KMS-11 (cell line): ENCODE results near the gene TPST1.
"Not testable (repeated sequence)": the region's sequence is repeated elsewhere in the genome, so short reads cannot be mapped to it uniquely, and the experiment has no call there.

ENCODE experiments used
- H2AFZ ChIP-seq: fragments of 200-600 bp; sonication (generic); 2 replicates; pipeline ENCODE4 v1.6.1; 2016; ENCODE audit warnings: antibody characterized with exemption, mixed run types, low read depth
- H3K27ac ChIP-seq: fragments of 200-600 bp; sonication (generic); 2 replicates; pipeline ENCODE4 v1.6.1; 2016; ENCODE audit warnings: mild to moderate bottlenecking, mixed run types
- H3K27me3 ChIP-seq: fragments of 200-600 bp; sonication (generic); 2 replicates; pipeline ENCODE4 v1.6.1; 2017; ENCODE audit warnings: mild to moderate bottlenecking, low read depth, mixed run types, moderate library complexity; ENCODE audit not compliant: insufficient read depth
- H3K36me3 ChIP-seq: fragments of 200-600 bp; sonication (generic); 2 replicates; pipeline ENCODE4 v1.6.1; 2017; ENCODE audit warnings: mild to moderate bottlenecking, mixed run types; ENCODE audit not compliant: insufficient read depth
- H3K4me1 ChIP-seq: fragments of 200-600 bp; sonication (generic); 2 replicates; pipeline ENCODE4 v1.6.1; 2016; ENCODE audit warnings: mild to moderate bottlenecking, low read depth, mixed run types; ENCODE audit not compliant: poor library complexity, severe bottlenecking
- H3K4me2 ChIP-seq: fragments of 200-600 bp; sonication (generic); 2 replicates; pipeline ENCODE4 v1.7.0; 2016; ENCODE audit warnings: mild to moderate bottlenecking, mixed run types
- H3K4me3 ChIP-seq: fragments of 200-600 bp; sonication (generic); IDR thresholded peaks from 2 replicates; pipeline ENCODE4 v1.6.1; 2017; ENCODE audit warnings: low read depth, low read length, mixed read lengths; ENCODE audit not compliant: insufficient read depth
- H3K79me2 ChIP-seq: fragments of 200-600 bp; sonication (generic); 2 replicates; pipeline ENCODE4 v1.6.1; 2016; ENCODE audit warnings: low read depth, mixed run types; ENCODE audit not compliant: insufficient read depth
- H3K9ac ChIP-seq: fragments of 200-600 bp; sonication (generic); 2 replicates; pipeline ENCODE4 v1.6.1; 2016; ENCODE audit warnings: mild to moderate bottlenecking, mixed run types
- H4K20me1 ChIP-seq: fragments of 200-600 bp; sonication (generic); 2 replicates; pipeline ENCODE4 v1.6.1; 2016; ENCODE audit warnings: mild to moderate bottlenecking, mixed run types; ENCODE audit not compliant: insufficient read depth
- TF ChIP-seq, protein P1 (sequence below): fragments of 200-600 bp; sonication (generic); conservative IDR thresholded peaks from 2 replicates; pipeline ENCODE4 v1.6.1; 2017; ENCODE audit warnings: low read depth, mild to moderate bottlenecking, antibody characterized with exemption, low read length, moderate library complexity, mixed read lengths

TPST1 gene

DNA sequence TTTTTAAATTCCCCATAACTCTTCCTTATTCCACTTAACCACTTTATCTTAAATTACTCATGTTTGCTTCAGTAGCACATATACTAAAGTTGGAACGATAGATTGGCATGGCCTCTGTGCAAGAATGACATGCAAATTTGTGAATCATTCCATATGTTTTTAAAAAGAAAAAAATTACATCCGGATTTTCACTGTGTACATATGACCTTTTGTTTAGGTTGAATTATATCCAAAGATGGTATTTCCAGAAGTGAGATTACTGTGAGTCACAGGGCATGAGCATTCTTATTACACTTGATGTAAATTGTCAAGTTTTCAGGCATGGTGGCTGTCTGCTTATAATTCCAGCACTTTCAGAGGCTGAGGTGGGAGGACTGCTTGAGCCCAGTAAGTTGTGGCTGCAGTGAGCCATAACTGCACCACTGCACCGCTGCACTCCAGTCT is 190.0 kb downstream of the TPST1 start:
- H3K4me3 ChIP-seq, H4K20me1 ChIP-seq, H2AFZ ChIP-seq, H3K4me1 ChIP-seq, H3K79me2 ChIP-seq, H3K27ac ChIP-seq, H3K36me3 ChIP-seq, H3K4me2 ChIP-seq, H3K27me3 ChIP-seq, H3K9ac ChIP-seq: not testable (repeated sequence)

DNA sequence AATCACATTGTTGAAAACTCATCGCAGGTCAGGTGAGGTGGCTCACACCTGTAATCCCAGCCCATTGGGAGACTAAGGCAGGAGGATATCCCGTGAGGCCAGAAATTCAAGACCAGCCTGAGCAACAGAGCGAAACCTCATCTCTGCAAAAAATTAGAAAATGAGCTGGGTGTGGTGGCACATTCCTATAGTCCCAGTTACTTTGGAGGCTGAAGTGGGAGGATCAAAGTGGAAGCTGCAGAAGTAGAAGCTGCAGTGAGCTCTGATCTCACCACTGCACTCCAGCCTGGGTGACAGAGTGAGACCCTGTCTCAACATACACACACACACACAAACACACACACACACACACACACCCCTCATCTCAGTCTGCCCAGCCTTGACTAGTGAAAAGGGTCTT is 190.9 kb downstream of the TPST1 start:
- H3K4me2 ChIP-seq, H3K27ac ChIP-seq: not testable (repeated sequence)

GRCh38 chr7:66398841-66399240 is 193.7 kb downstream of the TPST1 start:
- H3K4me3 ChIP-seq, H3K4me1 ChIP-seq, H3K27ac ChIP-seq, H2AFZ ChIP-seq, H3K79me2 ChIP-seq, H4K20me1 ChIP-seq, H3K9ac ChIP-seq, H3K36me3 ChIP-seq, H3K27me3 ChIP-seq, H3K4me2 ChIP-seq: not testable (repeated sequence)

More for the DNA sequence above, 190.9 kb downstream of the TPST1 start:
- H3K36me3 ChIP-seq, H4K20me1 ChIP-seq, H2AFZ ChIP-seq, H3K4me1 ChIP-seq, H3K4me3 ChIP-seq, H3K9ac ChIP-seq, H3K79me2 ChIP-seq, H3K27me3 ChIP-seq: not testable (repeated sequence)

GRCh38 chr7:66399566-66399965 is 194.4 kb downstream of the TPST1 start:
- Histone ChIP-seq H3K36me3 (no peaks in the 10 kb centered on the region), H3K9ac (no peak overlapping the region), H2AFZ (no peak overlapping the region), H3K4me3 (no peak overlapping the region), H4K20me1 (no peaks in the 10 kb centered on the region), H3K27me3 (no peaks in the 10 kb centered on the region), H3K27ac (no peak overlapping the region), H3K79me2 (no peaks in the 10 kb centered on the region), H3K4me2 (no peak overlapping the region), H3K4me1 (no peaks in the 10 kb centered on the region)
- TF ChIP-seq, protein P1, sequence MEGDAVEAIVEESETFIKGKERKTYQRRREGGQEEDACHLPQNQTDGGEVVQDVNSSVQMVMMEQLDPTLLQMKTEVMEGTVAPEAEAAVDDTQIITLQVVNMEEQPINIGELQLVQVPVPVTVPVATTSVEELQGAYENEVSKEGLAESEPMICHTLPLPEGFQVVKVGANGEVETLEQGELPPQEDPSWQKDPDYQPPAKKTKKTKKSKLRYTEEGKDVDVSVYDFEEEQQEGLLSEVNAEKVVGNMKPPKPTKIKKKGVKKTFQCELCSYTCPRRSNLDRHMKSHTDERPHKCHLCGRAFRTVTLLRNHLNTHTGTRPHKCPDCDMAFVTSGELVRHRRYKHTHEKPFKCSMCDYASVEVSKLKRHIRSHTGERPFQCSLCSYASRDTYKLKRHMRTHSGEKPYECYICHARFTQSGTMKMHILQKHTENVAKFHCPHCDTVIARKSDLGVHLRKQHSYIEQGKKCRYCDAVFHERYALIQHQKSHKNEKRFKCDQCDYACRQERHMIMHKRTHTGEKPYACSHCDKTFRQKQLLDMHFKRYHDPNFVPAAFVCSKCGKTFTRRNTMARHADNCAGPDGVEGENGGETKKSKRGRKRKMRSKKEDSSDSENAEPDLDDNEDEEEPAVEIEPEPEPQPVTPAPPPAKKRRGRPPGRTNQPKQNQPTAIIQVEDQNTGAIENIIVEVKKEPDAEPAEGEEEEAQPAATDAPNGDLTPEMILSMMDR = no peak

DNA sequence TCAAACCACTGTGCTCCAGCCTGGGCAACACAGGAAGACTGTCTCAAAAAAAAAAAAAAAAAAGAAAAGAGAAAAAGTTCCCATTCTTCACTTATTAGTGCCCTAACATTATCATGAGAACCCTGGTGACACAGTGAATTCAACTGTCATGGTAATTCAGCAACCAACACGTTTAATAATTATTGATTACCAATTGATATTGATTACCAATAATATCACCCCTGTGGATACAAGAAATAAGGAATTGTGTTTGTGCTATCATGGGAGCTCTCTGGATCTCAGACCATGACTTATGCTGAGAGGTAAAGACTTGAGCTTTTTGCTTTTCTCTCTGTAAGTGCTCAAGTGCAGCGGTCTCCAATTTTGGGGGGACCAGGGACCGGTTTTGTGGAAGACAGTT is 195.3 kb downstream of the TPST1 start:
- no peaks in the 10 kb centered on the region for H3K4me1 ChIP-seq
- H3K4me3 ChIP-seq = no peak overlapping the region
- H3K9ac ChIP-seq = no peak overlapping the region
- TF ChIP-seq, protein P1 = no peak
- H3K36me3 ChIP-seq = no peaks in the 10 kb centered on the region
- no peaks in the 10 kb centered on the region for H3K27me3 ChIP-seq
- no peak overlapping the region for H2AFZ ChIP-seq
- no peak overlapping the region for H3K27ac ChIP-seq
- H4K20me1 ChIP-seq = no peaks in the 10 kb centered on the region
- H3K79me2 ChIP-seq = no peaks in the 10 kb centered on the region
- H3K4me2 ChIP-seq = no peak overlapping the region

- not testable (repeated sequence) for H3K27ac ChIP-seq, H2AFZ ChIP-seq, H3K27me3 ChIP-seq, H3K9ac ChIP-seq, H3K79me2 ChIP-seq, H3K36me3 ChIP-seq, H4K20me1 ChIP-seq, H3K4me3 ChIP-seq, H3K4me2 ChIP-seq, H3K4me1 ChIP-seq
Measured at GRCh38 chr7:66401126-66401525, 196.0 kb downstream of the TPST1 start.

DNA sequence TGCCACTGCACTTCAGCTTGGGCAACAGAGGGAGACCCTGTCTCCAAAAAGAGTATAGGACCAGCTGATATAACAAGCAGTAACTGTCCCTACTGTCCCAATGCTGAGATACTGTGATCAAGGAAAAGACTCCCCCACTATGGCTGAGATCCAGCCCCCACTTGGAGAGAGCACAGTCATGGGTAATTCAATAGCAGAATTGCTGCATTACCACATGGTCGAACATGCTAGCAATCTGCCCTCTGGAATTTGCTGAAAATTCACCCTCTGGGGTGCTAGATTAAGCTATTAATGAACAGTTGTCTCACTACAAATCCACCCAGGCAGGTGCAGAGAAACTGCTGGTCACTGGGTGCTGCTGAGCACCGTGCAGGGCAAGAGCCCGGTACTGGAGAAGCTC is 196.8 kb downstream of the TPST1 start:
- not testable (repeated sequence) for H3K36me3 ChIP-seq, H3K9ac ChIP-seq, H3K4me3 ChIP-seq, H3K4me1 ChIP-seq, H2AFZ ChIP-seq, H3K4me2 ChIP-seq, H3K27me3 ChIP-seq, H4K20me1 ChIP-seq, H3K79me2 ChIP-seq, H3K27ac ChIP-seq
